A673 (cell line): ENCODE measurements around the gene RPL39. TPM values are rescaled to one million over a fixed set of nuclear protein-coding genes. Genes with fewer than 3 reads are reported as not detected.
"Not testable (repeated sequence)": the region's sequence is repeated elsewhere in the genome, so short reads cannot be mapped to it uniquely, and the experiment has no call there.

Experiments
- BruUV-seq: library from RNA; stranded (reverse); fragments of 400-500 nt; replicated peaks from 2 replicates; lab custom pipeline; 2021; lab: Mats Ljungman, UMichigan
- CTCF ChIA-PET: fragments of 300-600 bp; sonication (Branson Sonifier 250); formaldehyde crosslinking; loops from one replicate; lab custom pipeline; 2022; ENCODE audit warnings: antibody characterized with exemption; lab: Charles Lee
- POLR2A ChIA-PET: fragments of 300-600 bp; sonication (Branson Sonifier 250); formaldehyde crosslinking; loops from one replicate; lab custom pipeline; 2022; ENCODE audit warnings: antibody characterized with exemption; ENCODE audit not compliant: low non-redundant PET; lab: Charles Lee
- DNase-seq: peaks from one replicate; pipeline ENCODE4 v3.0.0-alpha.2; 2015; ENCODE audit warnings: low spot score
- H3K27ac ChIP-seq: fragments of 200-600 bp; sonication (generic); 2 replicates; pipeline ENCODE4 v1.5.1; 2016; ENCODE audit warnings: mixed run types, low read depth, mild to moderate bottlenecking, mixed read lengths, antibody characterized with exemption, low read length; ENCODE audit not compliant: poor library complexity, severe bottlenecking
- H3K27me3 ChIP-seq: fragments of 200-600 bp; sonication (generic); replicated peaks from 2 replicates; pipeline ENCODE4 v1.6.1; 2017; ENCODE audit warnings: mixed run types, low read depth, mild to moderate bottlenecking, mixed read lengths, antibody characterized with exemption, low read length; ENCODE audit not compliant: insufficient read depth, poor library complexity
- H3K36me3 ChIP-seq: fragments of 200-600 bp; sonication (generic); 2 replicates; pipeline ENCODE4 v1.6.1; 2016; ENCODE audit warnings: mixed run types, mild to moderate bottlenecking, mixed read lengths, antibody characterized with exemption, low read length; ENCODE audit not compliant: insufficient read depth, poor library complexity, severe bottlenecking
- H3K4me1 ChIP-seq: fragments of 200-600 bp; sonication (generic); 2 replicates; pipeline ENCODE4 v1.6.1; 2017; ENCODE audit warnings: mixed run types, mild to moderate bottlenecking, mixed read lengths, antibody characterized with exemption, low read length; ENCODE audit not compliant: insufficient read depth, poor library complexity, severe bottlenecking
- H3K4me3 ChIP-seq: fragments of 200-600 bp; sonication (generic); 2 replicates; pipeline ENCODE4 v1.5.1; 2016; ENCODE audit warnings: low read depth, mixed run types, mild to moderate bottlenecking, mixed read lengths, low read length; ENCODE audit not compliant: poor library complexity, severe bottlenecking
- H3K9me3 ChIP-seq: fragments of 200-600 bp; sonication (generic); 2 replicates; pipeline ENCODE4 v1.6.1; 2016; ENCODE audit warnings: mixed run types, low read depth, mild to moderate bottlenecking, mixed read lengths, antibody characterized with exemption, low read length; ENCODE audit not compliant: poor library complexity, severe bottlenecking
- EZH2 ChIP-seq: fragments of 200-600 bp; sonication (generic); IDR thresholded peaks from 2 replicates; pipeline ENCODE4 v1.6.1; 2017; ENCODE audit warnings: borderline replicate concordance, low read depth, mild to moderate bottlenecking, mixed read lengths, antibody characterized with exemption, low read length; ENCODE audit not compliant: poor library complexity, severe bottlenecking
- intact Hi-C: fragments of 100-400 bp; cut with micrococcal nuclease; formaldehyde crosslinking; loops from one replicate; pipeline ENCODE4 v1.10.0; 2022; ENCODE audit not compliant: unreplicated experiment
- total RNA-seq: library from RNA; stranded (reverse); gene quantifications from 2 replicates; pipeline ENCODE4 v1.2.3, GENCODE V29; 2021
- TF ChIP-seq, protein P1 (sequence below): fragments of 300-800, 200-600 bp; sonication (generic); conservative IDR thresholded peaks from 2 replicates; pipeline ENCODE4 v1.5.1; 2017; ENCODE audit warnings: low read depth, mild to moderate bottlenecking, antibody characterized with exemption, low read length, moderate library complexity, mixed read lengths

The RPL39 gene
- total RNA-seq, 1 experiment from 2014 or later, result 1,742 TPM

DNA sequence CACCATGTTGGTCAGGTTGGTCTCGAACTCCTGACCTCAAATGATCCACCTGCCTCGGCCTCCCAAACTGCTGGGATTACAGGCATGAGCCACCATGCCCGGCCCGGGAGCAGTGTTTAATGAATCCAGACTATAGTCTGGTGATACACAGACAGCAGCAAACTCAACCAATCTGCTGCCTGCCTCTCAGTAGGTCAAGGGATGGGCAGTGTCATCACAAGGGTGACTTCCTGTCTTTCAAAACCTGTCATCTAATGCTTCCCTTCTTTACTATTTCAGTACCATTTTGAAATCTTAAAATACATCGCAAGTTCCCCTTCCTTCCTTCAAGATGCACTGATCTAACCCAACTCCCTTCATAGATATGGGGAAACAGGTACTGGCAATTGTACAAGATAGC is 8.4 kb downstream of the RPL39 start:
- intact Hi-C loops, result no loop called here
- TF ChIP-seq, protein P1, sequence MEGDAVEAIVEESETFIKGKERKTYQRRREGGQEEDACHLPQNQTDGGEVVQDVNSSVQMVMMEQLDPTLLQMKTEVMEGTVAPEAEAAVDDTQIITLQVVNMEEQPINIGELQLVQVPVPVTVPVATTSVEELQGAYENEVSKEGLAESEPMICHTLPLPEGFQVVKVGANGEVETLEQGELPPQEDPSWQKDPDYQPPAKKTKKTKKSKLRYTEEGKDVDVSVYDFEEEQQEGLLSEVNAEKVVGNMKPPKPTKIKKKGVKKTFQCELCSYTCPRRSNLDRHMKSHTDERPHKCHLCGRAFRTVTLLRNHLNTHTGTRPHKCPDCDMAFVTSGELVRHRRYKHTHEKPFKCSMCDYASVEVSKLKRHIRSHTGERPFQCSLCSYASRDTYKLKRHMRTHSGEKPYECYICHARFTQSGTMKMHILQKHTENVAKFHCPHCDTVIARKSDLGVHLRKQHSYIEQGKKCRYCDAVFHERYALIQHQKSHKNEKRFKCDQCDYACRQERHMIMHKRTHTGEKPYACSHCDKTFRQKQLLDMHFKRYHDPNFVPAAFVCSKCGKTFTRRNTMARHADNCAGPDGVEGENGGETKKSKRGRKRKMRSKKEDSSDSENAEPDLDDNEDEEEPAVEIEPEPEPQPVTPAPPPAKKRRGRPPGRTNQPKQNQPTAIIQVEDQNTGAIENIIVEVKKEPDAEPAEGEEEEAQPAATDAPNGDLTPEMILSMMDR, result no peak
- TF ChIP-seq EZH2, result no peak

DNA sequence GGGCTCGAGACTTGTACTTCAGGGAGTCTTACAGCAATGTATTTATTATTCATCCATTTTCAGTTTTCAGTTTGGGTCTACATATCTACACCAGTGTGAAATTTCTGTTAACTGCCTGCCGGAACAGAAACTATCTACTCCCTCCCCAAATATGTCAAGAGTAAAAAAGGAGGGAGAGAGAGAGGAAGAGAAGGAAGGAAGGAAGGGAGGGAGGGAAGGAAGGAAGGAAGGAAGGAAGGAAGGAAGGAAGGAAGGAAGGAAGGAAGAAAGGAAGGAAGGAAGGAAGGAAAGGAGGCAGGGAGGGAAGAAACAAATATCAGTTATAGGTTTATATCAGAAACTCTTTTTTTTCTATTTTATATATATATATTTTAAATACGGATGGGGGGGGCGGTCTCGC is 12.6 kb downstream of the RPL39 start:
- POLR2A ChIA-PET, result no interaction called here
- TF ChIP-seq, protein P1, result no peak
- no peak for TF ChIP-seq EZH2
- H3K36me3 ChIP-seq, result peaks cover 11% of the 10 kb centered on the region
- H3K27me3 ChIP-seq, result no peaks in the 10 kb centered on the region
- BruUV-seq, result no TSS peak
- no peak overlapping the region for H3K4me3 ChIP-seq
- peak; percentile 35 for DNase-seq
- CTCF ChIA-PET, result no interaction called here
- H3K9me3 ChIP-seq, result no peaks in the 10 kb centered on the region
- no peaks in the 10 kb centered on the region for H3K4me1 ChIP-seq
- intact Hi-C loops, result no loop called here
- H3K27ac ChIP-seq, result no peak overlapping the region

More for the DNA sequence above, 8.4 kb downstream of the RPL39 start:
- no peaks in the 10 kb centered on the region for H3K9me3 ChIP-seq
- H3K4me1 ChIP-seq, result no peaks in the 10 kb centered on the region
- peaks cover 44% of the 10 kb centered on the region for H3K36me3 ChIP-seq
- POLR2A ChIA-PET, result no interaction called here
- no TSS peak for BruUV-seq
- CTCF ChIA-PET, result no interaction called here
- no peaks in the 10 kb centered on the region for H3K27me3 ChIP-seq
- H3K4me3 ChIP-seq, result no peak overlapping the region
- DNase-seq, result no peak
- no peak overlapping the region for H3K27ac ChIP-seq

DNA sequence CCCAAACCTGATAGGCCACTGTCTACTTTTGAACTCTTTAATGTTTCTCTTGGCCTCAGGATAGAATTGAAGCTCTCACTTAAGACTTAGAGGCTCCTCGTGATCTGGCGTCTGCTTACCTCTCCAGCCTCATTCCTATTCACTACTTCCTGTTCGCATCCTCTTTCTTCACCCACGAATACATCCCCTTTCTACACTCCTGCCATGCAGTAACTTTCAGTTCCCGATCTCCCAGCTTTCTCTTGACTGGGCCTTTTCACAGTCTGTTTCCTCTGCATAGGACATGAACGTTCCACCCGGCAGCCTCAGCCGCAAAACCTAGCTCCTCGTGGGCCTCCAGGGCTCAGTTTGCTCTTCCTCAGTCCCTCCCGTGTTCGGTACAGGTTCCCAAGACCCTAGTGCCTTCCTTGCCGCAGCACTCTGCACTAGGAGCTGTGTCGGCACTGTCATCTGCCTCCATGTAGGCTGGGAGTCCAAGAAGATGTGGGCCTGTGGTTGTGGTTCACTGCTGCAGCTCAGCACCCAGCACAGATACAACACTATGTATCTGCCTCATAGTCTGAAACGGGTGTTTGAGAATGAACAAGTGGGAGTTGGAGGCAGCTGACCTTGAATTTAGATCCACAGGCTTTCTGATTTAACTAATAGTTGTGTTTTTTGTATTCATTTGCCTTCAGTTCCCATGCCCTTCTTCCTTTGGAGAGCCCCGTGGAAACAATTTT is 15.8 kb downstream of the RPL39 start:
- no peaks in the 10 kb centered on the region for H3K9me3 ChIP-seq
- no peak for DNase-seq
- intact Hi-C loops, result no loop called here
- H3K4me1 ChIP-seq, result no peaks in the 10 kb centered on the region
- peak overlapping the region; percentile 11 for H3K27ac ChIP-seq
- ChIA-PET CTCF (interaction anchor here (0.6 to 0.7 kb wide), 2 partner anchors 174 to 202 kb away, joined by 3 read pairs; no protein-coding TSS in a partner anchor), POLR2A (interaction anchor here (0.6 kb wide), 1 partner anchor 9 kb away, joined by 3 read pairs; no protein-coding TSS in a partner anchor)
- H3K36me3 ChIP-seq, result no peaks in the 10 kb centered on the region
- no peak overlapping the region for H3K4me3 ChIP-seq
- TF ChIP-seq EZH2, result no peak
- TF ChIP-seq, protein P1, result no peak
- BruUV-seq, result no TSS peak
- H3K27me3 ChIP-seq, result no peaks in the 10 kb centered on the region

DNA sequence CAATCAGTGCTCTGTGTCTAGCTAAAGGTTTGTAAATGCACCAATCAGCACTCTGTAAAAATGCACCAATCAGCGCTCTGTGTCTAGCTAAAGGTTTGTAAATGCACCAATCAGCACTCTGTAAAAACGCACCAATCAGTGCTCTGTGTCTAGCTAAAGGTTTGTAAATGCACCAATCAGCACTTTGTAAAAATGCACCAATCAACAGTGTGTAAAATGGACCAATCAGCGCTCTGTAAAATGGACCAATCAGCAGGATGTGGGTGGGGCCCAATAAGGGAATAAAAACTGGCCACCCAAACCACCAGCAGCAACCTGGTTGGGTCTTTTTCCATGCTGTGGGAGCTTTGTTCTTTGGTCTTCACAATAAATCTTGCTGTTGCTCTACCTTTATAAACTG is 22.0 kb downstream of the RPL39 start:
- H3K4me1 ChIP-seq, H3K27ac ChIP-seq, POLR2A ChIA-PET, H3K9me3 ChIP-seq, DNase-seq, H3K27me3 ChIP-seq, H3K36me3 ChIP-seq, BruUV-seq, intact Hi-C loops, H3K4me3 ChIP-seq: not testable (repeated sequence)
- CTCF ChIA-PET, result interaction anchor here (0.6 kb wide), 1 partner anchor 21 kb away, joined by 3 read pairs; no protein-coding TSS in a partner anchor

DNA sequence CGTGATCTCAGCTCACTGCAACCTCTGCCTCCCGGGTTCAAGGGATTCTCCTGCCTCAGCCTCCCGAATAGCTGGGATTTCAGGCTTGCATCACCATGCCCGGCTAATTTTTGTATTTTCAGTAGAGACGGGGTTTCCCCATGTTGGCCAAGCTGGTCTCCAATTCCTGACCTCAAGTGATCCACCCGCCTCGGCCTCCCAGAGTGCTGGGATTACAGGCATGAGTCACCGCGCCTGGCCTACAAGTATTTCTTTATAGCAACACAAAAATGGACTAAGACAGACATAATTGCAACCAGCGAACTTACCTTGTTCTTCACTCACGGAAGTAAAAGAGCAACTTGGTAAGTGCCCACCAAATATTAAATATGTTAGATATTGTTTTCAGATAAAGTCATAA is 23.0 kb downstream of the RPL39 start:
- CTCF ChIA-PET, H3K36me3 ChIP-seq, H3K4me3 ChIP-seq, H3K9me3 ChIP-seq, DNase-seq, intact Hi-C loops, H3K27me3 ChIP-seq, BruUV-seq, H3K4me1 ChIP-seq, H3K27ac ChIP-seq: not testable (repeated sequence)
- POLR2A ChIA-PET, result interaction anchor here (0.7 kb wide), 1 partner anchor 131 kb away, joined by 3 read pairs; no protein-coding TSS in a partner anchor
